Measurements from ENCODE around the gene UNC5A. TPM values are rescaled to one million over a fixed set of nuclear protein-coding genes. Genes with fewer than 3 reads are reported as not detected.

Gene UNC5A
- total and polyA plus RNA-seq, 9 of the 15 experiments (the other 6 are each of a cell fraction or from before 2014, with no cell fraction given) = not detected

GRCh38 chr5:176768174-176768970 lies 42.0 kb upstream of the UNC5A start:
- ChIA-PET CTCF (ENCODE audit: low intra/inter-chr PET ratio) (no interaction called here), POLR2A (no interaction called here)
- Histone ChIP-seq H3K9me3 (replicated peaks; ENCODE audit: control insufficient read depth, insufficient read depth, low read depth, low read length) (no peaks in the 10 kb centered on the region), H3K79me2 (ENCODE audit: control insufficient read depth, insufficient read depth, low read length) (no peaks in the 10 kb centered on the region), H4K20me1 (replicated peaks; ENCODE audit: control insufficient read depth, insufficient read depth, low read length) (no peaks in the 10 kb centered on the region), H3K4me2 (ENCODE audit: insufficient read depth, low read length) (no peak overlapping the region), H2AFZ (ENCODE audit: low read depth, low read length) (no peak overlapping the region), H3K4me3 (no peak overlapping the region), H3K27ac (ENCODE audit: extremely low read depth, low read depth, low read length) (no peak overlapping the region), H3K9me1 (ENCODE audit: control insufficient read depth, insufficient read depth, low read length) (no peaks in the 10 kb centered on the region), H3K36me3 (ENCODE audit: control insufficient read depth, insufficient read depth, low read length) (no peaks in the 10 kb centered on the region), H3K9ac (ENCODE audit: insufficient read depth in 1 of 2, low read depth in 2 of 2, low read length in 2 of 2) (no peak overlapping the region), H3K4me1 (replicated peaks in 1 of 2; ENCODE audit: control insufficient read depth in 2 of 2, insufficient read depth in 2 of 2, low read length in 2 of 2) (no peaks in the 10 kb centered on the region), H3K27me3 (ENCODE audit: control insufficient read depth in 2 of 2, insufficient read depth in 2 of 2, low read length in 2 of 2) (peaks cover 11 to 31% of the 10 kb centered on the region in 2 experiments; a peak in 4 of 5 replicates)
- intact Hi-C loops (cut with micrococcal nuclease) = no loop called here
- TF ChIP-seq ZNF696 (CRISPR knock-in tag; conservative IDR thresholded peaks at IDR 0.05) (no peak), GATA2 (CRISPR knock-in tag; IDR thresholded peaks at IDR 0.05) (no peak), SOX6 (IDR thresholded peaks at IDR 0.05) (no peak), ZNF3 (CRISPR knock-in tag; IDR thresholded peaks at IDR 0.05) (no peak), TFAP4 (CRISPR knock-in tag; IDR thresholded peaks at IDR 0.05; ENCODE audit: borderline replicate concordance) (no peak), JUND (IDR thresholded peaks at IDR 0.05; ENCODE audit: borderline replicate concordance, low read depth, low read length) (no peak), JUND (tag; IDR thresholded peaks at IDR 0.05; ENCODE audit: borderline replicate concordance, low read depth, low read length) (no peak), ZNF551 (CRISPR knock-in tag; IDR thresholded peaks at IDR 0.05) (no peak), DDX20 (tag; IDR thresholded peaks at IDR 0.05; ENCODE audit: low read depth) (no peak), E2F3 (CRISPR knock-in tag; IDR thresholded peaks at IDR 0.05) (no peak), BMI1 (IDR thresholded peaks at IDR 0.05; ENCODE audit: low read length) (no peak)
- WGBS (ENCODE audit: insufficient coverage, low coverage, missing lambda C conversion rate) = 3% methylated on average over 10 of the region's 10 CpGs
- no peak for DNase-seq (ENCODE audit: extremely low read depth in 1 of 4, low spot score in 3 of 4)
- no peak for ATAC-seq
- in situ Hi-C loops (cut with MboI) = no loop called here
- no TSS peak for BruUV-seq (replicated peaks)
- FAIRE-seq = no peak
